IMR-90 (cell line): ENCODE data around the gene ENO4. TPM values are rescaled to one million over a fixed set of nuclear protein-coding genes. Genes with fewer than 3 reads are reported as not detected.

ENCODE experiments used
- ATAC-seq: fragments of 200-7000 bp; cut with Tn5 transposase; 2 replicates; pipeline ENCODE4 v1.9.1; 2020; ENCODE audit warnings: low read depth, mild to moderate bottlenecking, moderate library complexity
- BruUV-seq: library from RNA; stranded (reverse); fragments of 400-500 nt; replicated peaks from 2 replicates; lab custom pipeline; 2021; lab: Mats Ljungman, UMichigan
- CTCF ChIA-PET: fragments of 300-600 bp; formaldehyde crosslinking; extraction: SDS; loops from one replicate; lab custom pipeline; 2021; ENCODE audit warnings: antibody characterized with exemption; lab: Yijun Ruan, JAX
- POLR2A ChIA-PET: fragments of 300-600 bp; sonication (Branson Sonifier 250); formaldehyde crosslinking; loops from one replicate; lab custom pipeline; 2022; ENCODE audit warnings: antibody characterized with exemption; ENCODE audit not compliant: unreplicated experiment; lab: Charles Lee
- DNase-seq: peaks from one replicate; pipeline ENCODE4 v3.0.0; 2013
- H2AFZ ChIP-seq: replicated peaks from 2 replicates; pipeline ENCODE3; 2013; ENCODE audit warnings: low read length, mild to moderate bottlenecking; ENCODE audit not compliant: poor library complexity
- H2AK5ac ChIP-seq: 2 replicates; pipeline ENCODE4 v1.6.1; 2013; ENCODE audit warnings: low read depth, low read length, inconsistent platforms
- H2AK9ac ChIP-seq: replicated peaks from 2 replicates; pipeline ENCODE3; 2013; ENCODE audit warnings: mild to moderate bottlenecking, low read depth, low read length, moderate library complexity; ENCODE audit not compliant: poor library complexity
- H2BK120ac ChIP-seq: 2 replicates; pipeline ENCODE4 v1.6.1; 2013; ENCODE audit warnings: low read depth, low read length, inconsistent platforms
- H2BK15ac ChIP-seq: 3 replicates; pipeline ENCODE4 v1.6.1; 2013; ENCODE audit warnings: low read depth, low read length, inconsistent platforms
- H2BK20ac ChIP-seq: 2 replicates; pipeline ENCODE4 v1.6.1; 2013; ENCODE audit warnings: low read depth, mild to moderate bottlenecking, inconsistent platforms, low read length, moderate library complexity
- H2BK5ac ChIP-seq: 2 replicates; pipeline ENCODE4 v1.6.1; 2013; ENCODE audit warnings: mild to moderate bottlenecking, low read depth, low read length, inconsistent platforms; ENCODE audit not compliant: poor library complexity, severe bottlenecking
- H3K14ac ChIP-seq: replicated peaks from 2 replicates; pipeline ENCODE4 v1.6.1; 2013; ENCODE audit warnings: low read depth, low read length, inconsistent platforms
- H3K18ac ChIP-seq: 2 replicates; pipeline ENCODE4 v1.6.1; 2013; ENCODE audit warnings: low read depth, low read length, control low read depth
- H3K23ac ChIP-seq: 2 replicates; pipeline ENCODE4 v1.6.1; 2013; ENCODE audit warnings: low read depth, low read length, inconsistent platforms
- H3K27ac ChIP-seq: 2 replicates; pipeline ENCODE4 v1.5.1; 2013; ENCODE audit warnings: mild to moderate bottlenecking, control low read depth, low read length; ENCODE audit not compliant: insufficient read depth
- H3K27me3 ChIP-seq: 2 replicates; pipeline ENCODE4 v1.6.1; 2013; ENCODE audit warnings: low read length; ENCODE audit not compliant: control insufficient read depth, insufficient read depth
- H3K36me3 ChIP-seq: 2 replicates; pipeline ENCODE4 v1.6.1; 2013; ENCODE audit warnings: low read length, mixed read lengths; ENCODE audit not compliant: control insufficient read depth, insufficient read depth
- H3K4ac ChIP-seq: 2 replicates; pipeline ENCODE4 v1.6.1; 2013; ENCODE audit warnings: low read depth, low read length, inconsistent platforms
- H3K4me1 ChIP-seq: 2 replicates; pipeline ENCODE4 v1.6.1; 2013; ENCODE audit warnings: low read length, mixed read lengths; ENCODE audit not compliant: control insufficient read depth, insufficient read depth
- H3K4me2 ChIP-seq: 2 replicates; pipeline ENCODE4 v1.6.1; 2013; ENCODE audit warnings: low read depth, mild to moderate bottlenecking, control low read depth, low read length, moderate library complexity
- H3K4me3 ChIP-seq: 2 replicates; pipeline ENCODE4 v1.5.1; 2013; ENCODE audit warnings: low read depth, mild to moderate bottlenecking, control low read depth, low read length, moderate library complexity; ENCODE audit not compliant: insufficient read depth
- H3K56ac ChIP-seq: 2 replicates; pipeline ENCODE4 v1.6.1; 2013; ENCODE audit warnings: low read length, inconsistent platforms; ENCODE audit not compliant: insufficient read depth; ENCODE audit errors: extremely low read depth
- H3K79me1 ChIP-seq, 2 experiments: 2 replicates each; pipeline ENCODE4 v1.6.1; 2013; ENCODE audit warnings: low read length in 2 of 2, inconsistent platforms in 1 of 2, low read depth in 1 of 2
- H3K9ac ChIP-seq: 2 replicates; pipeline ENCODE4 v1.6.1; 2013; ENCODE audit warnings: low read depth, low read length, control low read depth
- H3K9me1 ChIP-seq: 2 replicates; pipeline ENCODE4 v1.6.1; 2013; ENCODE audit warnings: low read length, inconsistent platforms; ENCODE audit not compliant: insufficient read depth
- H3K9me3 ChIP-seq: 2 replicates; pipeline ENCODE4 v1.6.1; 2013; ENCODE audit warnings: low read length; ENCODE audit not compliant: control insufficient read depth, insufficient read depth
- H4K20me1 ChIP-seq: 2 replicates; pipeline ENCODE4 v1.6.1; 2013; ENCODE audit warnings: low read length, inconsistent platforms; ENCODE audit not compliant: insufficient read depth
- H4K5ac ChIP-seq: 2 replicates; pipeline ENCODE4 v1.6.1; 2013; ENCODE audit warnings: mild to moderate bottlenecking, low read depth, low read length, control low read depth
- H4K8ac ChIP-seq, 2 experiments: 2 replicates each; pipeline ENCODE4 v1.6.1; 2013; ENCODE audit warnings: low read depth in 2 of 2, low read length in 2 of 2, control low read depth in 1 of 2, inconsistent platforms in 1 of 2
- H4K91ac ChIP-seq: 2 replicates; pipeline ENCODE4 v1.6.1; 2013; ENCODE audit warnings: low read depth, low read length, inconsistent platforms; ENCODE audit not compliant: insufficient read depth
- FOS ChIP-seq: fragments of 150-350 bp; IDR thresholded peaks from 2 replicates; pipeline ENCODE4 v1.6.1; 2016; ENCODE audit warnings: low read depth, low read length
- MAFK ChIP-seq: IDR thresholded peaks from 2 replicates; pipeline ENCODE4 v1.6.1; 2012; ENCODE audit warnings: low read depth, low read length, improper control_type of control experiment
- MXI1 ChIP-seq: IDR thresholded peaks from 2 replicates; pipeline ENCODE4 v1.6.1; 2012; ENCODE audit warnings: low read depth, mild to moderate bottlenecking, low read length, moderate library complexity, borderline replicate concordance
- NFE2L2 ChIP-seq: fragments of 150-350 bp; IDR thresholded peaks from 2 replicates; pipeline ENCODE4 v1.6.1; 2016; ENCODE audit warnings: low read depth, mild to moderate bottlenecking, low read length
- POLR2A ChIP-seq: IDR thresholded peaks from 2 replicates; pipeline ENCODE4 v1.6.1; 2012; ENCODE audit warnings: mild to moderate bottlenecking, low read depth, low read length
- RAD21 ChIP-seq: IDR thresholded peaks from 2 replicates; pipeline ENCODE4 v1.6.1; 2012; ENCODE audit warnings: low read length, improper control_type of control experiment
- RCOR1 ChIP-seq: IDR thresholded peaks from 2 replicates; pipeline ENCODE4 v1.6.1; 2012; ENCODE audit warnings: mild to moderate bottlenecking, low read length, improper control_type of control experiment; ENCODE audit not compliant: insufficient replicate concordance
- SMC3 ChIP-seq: fragments of 150-350 bp; IDR thresholded peaks from 2 replicates; pipeline ENCODE4 v1.6.1; 2016; ENCODE audit warnings: low read depth, mild to moderate bottlenecking, antibody characterized with exemption, low read length, moderate library complexity
- WGBS, 2 experiments: methylation state at CpG; one replicate each; pipeline versions ENCODE4 v1.1.5 to v1.1.7; 2013; ENCODE audit warnings: missing lambda C conversion rate in 2 of 2; ENCODE audit not compliant: insufficient read length in 1 of 2; ENCODE audit errors: extremely low coverage in 2 of 2; 5-methylcytosine and 5-hydroxymethylcytosine counted together
- dilution Hi-C: fragments of 300-500 bp; cut with HindIII; formaldehyde crosslinking; loops from one replicate; pipeline ENCODE4 v1.14.3; 2018; ENCODE audit warnings: low sequenced_read_pairs; ENCODE audit not compliant: unreplicated experiment
- in situ Hi-C: fragments of 300-500 bp; cut with MboI; formaldehyde crosslinking; loops from 3 replicates; pipeline ENCODE4 v1.14.3; 2019; ENCODE audit warnings: low sequenced_read_pairs, inconsistent platforms, mixed read lengths
- intact Hi-C: fragments of 100-400 bp; cut with micrococcal nuclease; formaldehyde crosslinking; loops from 2 replicates; pipeline ENCODE4 v1.10.0; 2022
- polyA plus RNA-seq, 3 experiments: library from polyadenylated mRNA; depleted of rRNA; stranded (reverse); fragments of >200 nt; gene quantifications; 2 replicates each; pipeline ENCODE4 v1.2.3, GENCODE V29; 2012; ENCODE audit warnings: low replicate concordance in 1 of 3
- total RNA-seq: library from RNA; depleted of rRNA; stranded (reverse); fragments of >200 nt; gene quantifications from 2 replicates; pipeline ENCODE4 v1.2.3, GENCODE V29; 2012
- TF ChIP-seq, protein P1 (sequence below): fragments of 150-350 bp; IDR thresholded peaks from 2 replicates; pipeline ENCODE4 v1.6.1; 2016; ENCODE audit warnings: low read depth, mild to moderate bottlenecking, low read length, moderate library complexity, borderline replicate concordance
- TF ChIP-seq, protein P2 (sequence below): fragments of 150-350 bp; IDR thresholded peaks from 2 replicates; pipeline ENCODE4 v1.6.1; 2017; ENCODE audit warnings: mild to moderate bottlenecking, antibody characterized with exemption, low read length, low read depth
- TF ChIP-seq, protein P3 (sequence below): conservative IDR thresholded peaks from 2 replicates; pipeline ENCODE4 v1.5.1; 2012; ENCODE audit warnings: mild to moderate bottlenecking, low read depth, low read length, improper control_type of control experiment

Gene ENO4
- total and polyA plus RNA-seq, 2 of the 4 experiments (the other 2 are of a cell fraction), result under 0.01 to 0.05 TPM

DNA sequence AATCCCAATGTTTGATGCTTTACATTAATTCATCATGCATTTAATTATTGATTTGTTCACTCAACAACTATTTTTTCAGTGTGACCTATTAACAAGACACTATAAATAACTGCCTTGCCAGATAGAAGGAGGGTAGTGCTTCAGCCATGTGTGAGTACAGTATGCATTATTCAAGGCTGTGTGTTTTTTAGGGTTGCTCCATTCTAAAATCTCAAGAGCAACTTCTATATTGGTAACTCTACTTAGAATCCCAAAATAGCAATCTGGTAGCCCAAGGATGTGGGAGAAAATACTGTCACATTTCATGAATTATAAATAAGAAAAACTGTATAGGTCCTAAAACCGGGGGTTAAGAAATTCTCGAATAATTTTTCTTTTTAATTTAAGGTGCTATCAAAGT is 69.9 kb downstream of the ENO4 start:
- POLR2A ChIA-PET, result no interaction called here
- Histone ChIP-seq H3K27ac (no peak overlapping the region), H3K18ac (no peak overlapping the region), H3K4me1 (no peaks in the 10 kb centered on the region), H3K23ac (no peak overlapping the region), H3K4me3 (no peak overlapping the region), H2AK9ac (no peak overlapping the region), H3K27me3 (no peaks in the 10 kb centered on the region), H2BK15ac (no peak overlapping the region), H3K9ac (no peak overlapping the region), H3K4ac (no peak overlapping the region), H2BK20ac (no peak overlapping the region), H4K5ac (no peak overlapping the region), H4K8ac (no peak overlapping the region), H3K9me3 (no peaks in the 10 kb centered on the region), H3K4me2 (no peak overlapping the region), H2AFZ (no peak overlapping the region), H4K91ac (no peak overlapping the region), H2BK120ac (no peak overlapping the region), H2AK5ac (no peak overlapping the region), H2BK5ac (no peak overlapping the region), H3K14ac (no peak overlapping the region), H3K36me3 (no peaks in the 10 kb centered on the region), H3K79me1 (no peaks in the 10 kb centered on the region), H3K56ac (no peak overlapping the region), H4K20me1 (no peaks in the 10 kb centered on the region), H3K9me1 (no peaks in the 10 kb centered on the region)
- CTCF ChIA-PET, result interaction anchor here (0.6 kb wide), 1 partner anchor 78 kb away, joined by 3 read pairs; no protein-coding TSS in a partner anchor
- intact Hi-C loops (no loop called here), dilution Hi-C loops (no loop called here), in situ Hi-C loops (no loop called here)
- no peak for ATAC-seq
- TF ChIP-seq MXI1, result no peak
- no peak for TF ChIP-seq FOS
- TF ChIP-seq, protein P1, sequence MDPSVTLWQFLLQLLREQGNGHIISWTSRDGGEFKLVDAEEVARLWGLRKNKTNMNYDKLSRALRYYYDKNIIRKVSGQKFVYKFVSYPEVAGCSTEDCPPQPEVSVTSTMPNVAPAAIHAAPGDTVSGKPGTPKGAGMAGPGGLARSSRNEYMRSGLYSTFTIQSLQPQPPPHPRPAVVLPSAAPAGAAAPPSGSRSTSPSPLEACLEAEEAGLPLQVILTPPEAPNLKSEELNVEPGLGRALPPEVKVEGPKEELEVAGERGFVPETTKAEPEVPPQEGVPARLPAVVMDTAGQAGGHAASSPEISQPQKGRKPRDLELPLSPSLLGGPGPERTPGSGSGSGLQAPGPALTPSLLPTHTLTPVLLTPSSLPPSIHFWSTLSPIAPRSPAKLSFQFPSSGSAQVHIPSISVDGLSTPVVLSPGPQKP, result no peak
- no peak for TF ChIP-seq POLR2A
- TF ChIP-seq, protein P2, sequence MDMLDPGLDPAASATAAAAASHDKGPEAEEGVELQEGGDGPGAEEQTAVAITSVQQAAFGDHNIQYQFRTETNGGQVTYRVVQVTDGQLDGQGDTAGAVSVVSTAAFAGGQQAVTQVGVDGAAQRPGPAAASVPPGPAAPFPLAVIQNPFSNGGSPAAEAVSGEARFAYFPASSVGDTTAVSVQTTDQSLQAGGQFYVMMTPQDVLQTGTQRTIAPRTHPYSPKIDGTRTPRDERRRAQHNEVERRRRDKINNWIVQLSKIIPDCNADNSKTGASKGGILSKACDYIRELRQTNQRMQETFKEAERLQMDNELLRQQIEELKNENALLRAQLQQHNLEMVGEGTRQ, result no peak
- no peak for TF ChIP-seq SMC3
- no peak for TF ChIP-seq MAFK
- TF ChIP-seq RAD21, result no peak
- TF ChIP-seq RCOR1, result no peak
- TF ChIP-seq NFE2L2, result no peak
- TF ChIP-seq, protein P3, sequence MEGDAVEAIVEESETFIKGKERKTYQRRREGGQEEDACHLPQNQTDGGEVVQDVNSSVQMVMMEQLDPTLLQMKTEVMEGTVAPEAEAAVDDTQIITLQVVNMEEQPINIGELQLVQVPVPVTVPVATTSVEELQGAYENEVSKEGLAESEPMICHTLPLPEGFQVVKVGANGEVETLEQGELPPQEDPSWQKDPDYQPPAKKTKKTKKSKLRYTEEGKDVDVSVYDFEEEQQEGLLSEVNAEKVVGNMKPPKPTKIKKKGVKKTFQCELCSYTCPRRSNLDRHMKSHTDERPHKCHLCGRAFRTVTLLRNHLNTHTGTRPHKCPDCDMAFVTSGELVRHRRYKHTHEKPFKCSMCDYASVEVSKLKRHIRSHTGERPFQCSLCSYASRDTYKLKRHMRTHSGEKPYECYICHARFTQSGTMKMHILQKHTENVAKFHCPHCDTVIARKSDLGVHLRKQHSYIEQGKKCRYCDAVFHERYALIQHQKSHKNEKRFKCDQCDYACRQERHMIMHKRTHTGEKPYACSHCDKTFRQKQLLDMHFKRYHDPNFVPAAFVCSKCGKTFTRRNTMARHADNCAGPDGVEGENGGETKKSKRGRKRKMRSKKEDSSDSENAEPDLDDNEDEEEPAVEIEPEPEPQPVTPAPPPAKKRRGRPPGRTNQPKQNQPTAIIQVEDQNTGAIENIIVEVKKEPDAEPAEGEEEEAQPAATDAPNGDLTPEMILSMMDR, result no peak
- no peak for DNase-seq
- no TSS peak for BruUV-seq
- WGBS, 2 experiments, result no CpG with 5 or more reads among the region's 2 CpGs
